ENCODE results near the gene FBXO48. TPM values are rescaled to one million over a fixed set of nuclear protein-coding genes. Genes with fewer than 3 reads are reported as not detected.
A peak's percentile ranks its signal among the peaks of the same experiment; 100 is the strongest.

FBXO48 gene
- total RNA-seq = 0.20 and 0.22 TPM in 2 replicates

GRCh38 chr2:68467077-68467960 lies at the start of gene FBXO48, which contains the start of gene APLF:
Gene FBXO48 (minus strand): TSS chr2:68467294. CDS start chr2:68465145, 2,149 bp downstream.
Gene APLF (plus strand): TSS chr2:68467585. CDS start chr2:68467732, 147 bp downstream.
- peak; percentile 99 for DNase-seq (ENCODE audit: low read depth in 2 of 2)

- no peak for DNase-seq (ENCODE audit: low read depth in 2 of 2)
Measured at GRCh38 chr2:68516051-68516955, 49.2 kb upstream of the FBXO48 start.

- no peak for DNase-seq (ENCODE audit: low read depth in 2 of 2)
Measured at GRCh38 chr2:68514316-68514929, 47.3 kb upstream of the FBXO48 start.

GRCh38 chr2:68512966-68513365 lies 45.9 kb upstream of the FBXO48 start:
- DNase-seq (ENCODE audit: low read depth in 2 of 2) = no peak

- DNase-seq (ENCODE audit: low read depth in 2 of 2) = no peak
Measured at GRCh38 chr2:68512326-68512725, 45.2 kb upstream of the FBXO48 start.

GRCh38 chr2:68506170-68506569 lies 39.1 kb upstream of the FBXO48 start:
- DNase-seq (ENCODE audit: low read depth in 2 of 2) = no peak

- no peak for DNase-seq (ENCODE audit: low read depth in 2 of 2)
Measured at GRCh38 chr2:68505603-68506159, 38.6 kb upstream of the FBXO48 start.

GRCh38 chr2:68501768-68502167 lies 34.7 kb upstream of the FBXO48 start:
- no peak for DNase-seq (ENCODE audit: low read depth in 2 of 2)

GRCh38 chr2:68500649-68501048 lies 33.6 kb upstream of the FBXO48 start:
- DNase-seq (ENCODE audit: low read depth in 2 of 2) = no peak

GRCh38 chr2:68499133-68499532 lies 32.0 kb upstream of the FBXO48 start:
- DNase-seq (ENCODE audit: low read depth in 2 of 2) = no peak

GRCh38 chr2:68491582-68491981 lies 24.5 kb upstream of the FBXO48 start:
- no peak for DNase-seq (ENCODE audit: low read depth in 2 of 2)

GRCh38 chr2:68489282-68489681 lies 22.2 kb upstream of the FBXO48 start:
- DNase-seq (ENCODE audit: low read depth in 2 of 2) = no peak

GRCh38 chr2:68488605-68489004 lies 21.5 kb upstream of the FBXO48 start:
- peak in 1 of 2 donors; percentile 51 for DNase-seq (ENCODE audit: low read depth in 2 of 2)

GRCh38 chr2:68487773-68488355 lies 20.8 kb upstream of the FBXO48 start:
- DNase-seq (ENCODE audit: low read depth in 2 of 2) = peak; percentile 37 to 48

- no peak for DNase-seq (ENCODE audit: low read depth in 2 of 2)
Measured at GRCh38 chr2:68483011-68483410, 15.9 kb upstream of the FBXO48 start.

GRCh38 chr2:68482296-68482820 lies 15.3 kb upstream of the FBXO48 start:
- no peak for DNase-seq (ENCODE audit: low read depth in 2 of 2)

- DNase-seq (ENCODE audit: low read depth in 2 of 2) = no peak
Measured at GRCh38 chr2:68478688-68479087, 11.6 kb upstream of the FBXO48 start.

GRCh38 chr2:68476454-68476853 lies 9.4 kb upstream of the FBXO48 start:
- no peak for DNase-seq (ENCODE audit: low read depth in 2 of 2)

- DNase-seq (ENCODE audit: low read depth in 2 of 2) = no peak
Measured at GRCh38 chr2:68475576-68475975, 8.5 kb upstream of the FBXO48 start.

GRCh38 chr2:68475110-68475509 lies 8.0 kb upstream of the FBXO48 start:
- no peak for DNase-seq (ENCODE audit: low read depth in 2 of 2)
